ENCODE results near the gene ABCC11.

DNA sequence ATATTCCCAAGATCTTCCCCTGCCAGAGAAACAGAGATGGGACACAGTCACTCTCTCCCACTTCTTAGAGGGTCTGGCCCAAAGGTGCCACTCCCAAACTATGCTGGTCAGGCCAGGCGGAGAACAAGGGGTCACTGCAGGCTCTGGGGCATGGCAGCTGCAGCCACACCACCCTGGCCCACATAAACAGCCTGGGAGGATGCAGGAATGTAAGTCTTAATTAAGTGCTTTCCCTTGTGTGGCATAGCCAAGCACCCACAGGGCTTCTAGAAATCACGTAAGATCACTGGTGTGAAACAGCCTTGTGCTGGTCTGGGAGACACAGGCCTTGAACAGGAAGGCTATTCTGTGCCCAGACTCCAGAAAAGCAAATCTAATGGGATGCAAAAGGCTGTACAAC, 123.1 kb downstream of the ABCC11 start:
- TF ChIP-seq, protein P1, sequence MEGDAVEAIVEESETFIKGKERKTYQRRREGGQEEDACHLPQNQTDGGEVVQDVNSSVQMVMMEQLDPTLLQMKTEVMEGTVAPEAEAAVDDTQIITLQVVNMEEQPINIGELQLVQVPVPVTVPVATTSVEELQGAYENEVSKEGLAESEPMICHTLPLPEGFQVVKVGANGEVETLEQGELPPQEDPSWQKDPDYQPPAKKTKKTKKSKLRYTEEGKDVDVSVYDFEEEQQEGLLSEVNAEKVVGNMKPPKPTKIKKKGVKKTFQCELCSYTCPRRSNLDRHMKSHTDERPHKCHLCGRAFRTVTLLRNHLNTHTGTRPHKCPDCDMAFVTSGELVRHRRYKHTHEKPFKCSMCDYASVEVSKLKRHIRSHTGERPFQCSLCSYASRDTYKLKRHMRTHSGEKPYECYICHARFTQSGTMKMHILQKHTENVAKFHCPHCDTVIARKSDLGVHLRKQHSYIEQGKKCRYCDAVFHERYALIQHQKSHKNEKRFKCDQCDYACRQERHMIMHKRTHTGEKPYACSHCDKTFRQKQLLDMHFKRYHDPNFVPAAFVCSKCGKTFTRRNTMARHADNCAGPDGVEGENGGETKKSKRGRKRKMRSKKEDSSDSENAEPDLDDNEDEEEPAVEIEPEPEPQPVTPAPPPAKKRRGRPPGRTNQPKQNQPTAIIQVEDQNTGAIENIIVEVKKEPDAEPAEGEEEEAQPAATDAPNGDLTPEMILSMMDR (IDR thresholded peaks at IDR 0.05): no peak
- TF ChIP-seq EP300 (IDR thresholded peaks at IDR 0.05): no peak
- TF ChIP-seq POLR2AphosphoS5 (IDR thresholded peaks at IDR 0.05): no peak

Data from suprapubic skin (tissue), 4 donors.